Measurements from ENCODE around the gene PCDH17.

PCDH17 gene, protein sequence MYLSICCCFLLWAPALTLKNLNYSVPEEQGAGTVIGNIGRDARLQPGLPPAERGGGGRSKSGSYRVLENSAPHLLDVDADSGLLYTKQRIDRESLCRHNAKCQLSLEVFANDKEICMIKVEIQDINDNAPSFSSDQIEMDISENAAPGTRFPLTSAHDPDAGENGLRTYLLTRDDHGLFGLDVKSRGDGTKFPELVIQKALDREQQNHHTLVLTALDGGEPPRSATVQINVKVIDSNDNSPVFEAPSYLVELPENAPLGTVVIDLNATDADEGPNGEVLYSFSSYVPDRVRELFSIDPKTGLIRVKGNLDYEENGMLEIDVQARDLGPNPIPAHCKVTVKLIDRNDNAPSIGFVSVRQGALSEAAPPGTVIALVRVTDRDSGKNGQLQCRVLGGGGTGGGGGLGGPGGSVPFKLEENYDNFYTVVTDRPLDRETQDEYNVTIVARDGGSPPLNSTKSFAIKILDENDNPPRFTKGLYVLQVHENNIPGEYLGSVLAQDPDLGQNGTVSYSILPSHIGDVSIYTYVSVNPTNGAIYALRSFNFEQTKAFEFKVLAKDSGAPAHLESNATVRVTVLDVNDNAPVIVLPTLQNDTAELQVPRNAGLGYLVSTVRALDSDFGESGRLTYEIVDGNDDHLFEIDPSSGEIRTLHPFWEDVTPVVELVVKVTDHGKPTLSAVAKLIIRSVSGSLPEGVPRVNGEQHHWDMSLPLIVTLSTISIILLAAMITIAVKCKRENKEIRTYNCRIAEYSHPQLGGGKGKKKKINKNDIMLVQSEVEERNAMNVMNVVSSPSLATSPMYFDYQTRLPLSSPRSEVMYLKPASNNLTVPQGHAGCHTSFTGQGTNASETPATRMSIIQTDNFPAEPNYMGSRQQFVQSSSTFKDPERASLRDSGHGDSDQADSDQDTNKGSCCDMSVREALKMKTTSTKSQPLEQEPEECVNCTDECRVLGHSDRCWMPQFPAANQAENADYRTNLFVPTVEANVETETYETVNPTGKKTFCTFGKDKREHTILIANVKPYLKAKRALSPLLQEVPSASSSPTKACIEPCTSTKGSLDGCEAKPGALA (N-terminal part only)

DNA sequence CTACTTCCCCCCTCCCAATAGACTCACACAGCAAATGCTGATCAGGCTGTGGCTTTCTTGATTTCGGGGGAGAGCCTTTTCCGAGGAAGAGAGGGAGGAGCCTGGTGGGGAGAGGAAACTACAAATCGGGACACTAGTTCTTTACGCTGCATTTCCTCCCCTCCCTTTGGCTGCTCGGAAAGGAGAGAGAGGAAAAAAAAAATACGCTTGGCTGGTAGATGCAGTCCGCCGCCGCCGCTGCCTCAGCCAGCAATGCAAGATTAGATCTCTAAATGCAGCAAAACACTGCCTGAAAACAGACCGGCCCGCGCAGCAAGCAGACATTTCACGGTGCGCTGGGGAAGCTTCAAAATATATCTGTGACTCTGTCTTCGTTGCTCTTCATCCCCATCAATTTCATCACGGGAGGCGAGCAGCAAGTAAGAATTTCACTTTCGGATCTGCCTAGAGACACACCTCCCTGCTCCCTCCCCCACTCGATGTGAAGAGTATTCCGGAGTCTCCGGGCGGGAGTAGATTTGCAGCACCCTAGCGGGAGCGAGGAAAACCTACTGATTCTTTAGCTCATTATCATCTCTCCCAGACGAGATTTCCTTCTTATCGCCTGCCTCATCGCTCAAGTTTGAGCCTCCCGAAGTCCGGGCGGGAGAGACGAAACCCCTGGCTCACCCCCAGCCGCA lies at the start of gene PCDH17:
PCDH17 (plus strand) TSS at position 149 of the 680 bp plus-strand sequence. CDS start 803 bp downstream, outside the sequence.
- DNase-seq: no peak

- DNase-seq: no peak
Observed at GRCh38 chr13:57582032-57582431, 49.5 kb upstream of the PCDH17 start.

GRCh38 chr13:57583529-57583928 lies 48.0 kb upstream of the PCDH17 start:
- DNase-seq: no peak

DNA sequence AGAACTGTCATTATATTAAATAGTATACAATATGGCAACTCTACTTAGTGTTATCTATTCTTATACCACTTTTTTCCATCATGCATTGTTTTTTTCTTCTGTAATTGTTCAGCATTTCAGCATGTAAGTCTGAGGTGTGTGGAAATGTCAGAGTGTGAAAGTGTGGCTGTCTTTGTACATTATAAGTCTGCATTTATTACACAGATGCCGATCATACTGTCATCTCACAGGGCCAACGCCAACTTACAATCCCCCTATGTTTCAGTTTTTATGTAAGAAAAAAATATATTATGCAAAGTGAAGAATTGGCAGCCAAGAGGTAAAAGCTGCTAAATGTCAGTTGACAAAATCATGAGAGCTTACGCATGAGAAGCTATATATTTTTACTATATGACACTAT lies 42.9 kb upstream of the PCDH17 start:
- no peak for DNase-seq

DNA sequence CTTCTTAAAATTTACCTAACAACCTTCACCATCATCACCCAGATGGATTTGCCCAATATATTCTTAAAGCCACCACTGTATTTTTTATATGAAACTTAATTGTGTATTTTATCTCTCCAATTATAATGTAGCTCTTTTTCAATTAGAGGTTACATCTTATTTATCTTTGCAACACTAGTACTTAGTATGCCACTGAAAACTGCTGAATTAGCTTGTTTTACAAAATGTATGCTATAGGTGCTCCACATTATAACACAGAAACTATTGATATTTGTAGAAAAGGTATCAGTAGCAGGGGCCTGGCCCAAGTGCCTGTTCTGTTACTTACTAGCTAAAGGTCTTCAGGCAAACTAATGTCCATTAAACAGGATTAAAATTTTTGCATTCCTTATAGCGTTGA lies 35.8 kb upstream of the PCDH17 start:
- DNase-seq: no peak

DNA sequence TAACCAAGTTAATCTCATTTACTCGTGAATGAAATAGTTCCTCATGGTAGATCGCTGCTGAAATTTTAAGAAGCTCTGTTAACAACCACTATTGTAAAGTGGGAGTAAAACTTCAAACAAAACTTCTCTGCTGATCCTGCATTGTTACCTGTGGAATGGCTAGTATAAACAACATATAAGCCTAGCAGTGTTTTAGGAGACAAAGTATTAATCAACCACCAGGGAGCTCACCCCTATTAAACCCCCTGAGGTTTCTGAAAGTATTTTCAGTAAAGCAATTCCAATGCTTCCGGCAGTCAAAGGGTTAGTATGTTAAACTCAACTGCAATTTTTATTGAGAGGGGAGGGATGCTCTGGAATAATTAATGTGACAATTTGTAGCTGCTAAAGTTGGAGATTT lies 30.0 kb upstream of the PCDH17 start:
- DNase-seq: no peak

DNA sequence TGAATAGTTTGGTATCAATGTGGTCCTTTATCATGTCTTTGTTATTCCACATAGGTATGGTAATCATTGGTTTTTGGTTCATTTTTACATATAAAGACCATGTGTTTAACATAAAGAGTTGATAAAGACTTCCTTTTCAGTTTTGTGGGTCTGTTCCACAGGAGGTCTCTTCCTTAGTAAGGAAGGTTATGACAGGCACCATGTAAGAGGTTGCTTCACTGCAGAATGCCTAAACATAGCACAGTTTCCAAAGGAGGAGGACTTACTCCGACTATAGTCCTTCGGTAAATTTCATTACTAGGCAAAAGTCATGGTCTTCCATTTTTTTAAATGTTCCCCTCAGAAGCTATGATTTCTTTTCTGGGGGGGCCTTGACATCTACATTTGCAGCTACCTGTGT lies 27.1 kb upstream of the PCDH17 start:
- no peak for DNase-seq

DNA sequence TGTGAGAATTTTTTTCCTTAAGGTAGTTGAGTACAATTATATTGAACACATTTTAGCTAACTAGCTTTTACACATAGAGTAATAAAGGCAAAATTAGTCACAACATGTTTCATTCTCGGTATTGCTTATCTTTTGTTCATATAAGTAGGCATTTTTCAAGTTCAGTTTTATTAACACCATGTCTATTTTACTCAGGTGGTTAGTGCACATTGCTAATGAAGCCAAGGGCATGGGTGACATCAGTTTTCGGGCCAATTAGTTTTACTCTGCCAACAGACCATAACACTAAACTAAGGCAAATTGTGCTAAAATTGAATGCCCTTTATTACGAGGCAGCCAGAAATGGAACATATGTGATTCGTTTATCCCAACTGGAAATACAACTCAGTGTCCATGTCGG lies 19.6 kb upstream of the PCDH17 start:
- DNase-seq: no peak

DNA sequence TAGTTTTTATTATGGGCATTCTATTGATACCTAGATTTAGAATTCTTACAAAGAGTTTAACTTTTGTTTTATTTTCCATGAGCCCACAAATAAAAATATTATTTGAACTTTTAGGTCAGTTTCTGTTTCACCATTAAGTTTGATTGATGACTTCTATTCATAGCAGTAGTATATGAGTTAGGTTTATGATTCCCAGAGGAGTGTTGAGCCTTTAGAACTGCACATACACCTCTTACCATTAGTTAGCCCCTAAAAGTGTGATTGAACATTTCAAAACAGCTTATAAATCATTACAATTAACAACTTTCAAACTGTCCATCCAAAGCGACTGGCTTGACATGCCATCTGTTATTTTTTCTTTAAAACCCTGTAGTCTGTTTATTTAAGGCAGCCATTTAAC lies 19.0 kb upstream of the PCDH17 start:
- no peak for DNase-seq

DNA sequence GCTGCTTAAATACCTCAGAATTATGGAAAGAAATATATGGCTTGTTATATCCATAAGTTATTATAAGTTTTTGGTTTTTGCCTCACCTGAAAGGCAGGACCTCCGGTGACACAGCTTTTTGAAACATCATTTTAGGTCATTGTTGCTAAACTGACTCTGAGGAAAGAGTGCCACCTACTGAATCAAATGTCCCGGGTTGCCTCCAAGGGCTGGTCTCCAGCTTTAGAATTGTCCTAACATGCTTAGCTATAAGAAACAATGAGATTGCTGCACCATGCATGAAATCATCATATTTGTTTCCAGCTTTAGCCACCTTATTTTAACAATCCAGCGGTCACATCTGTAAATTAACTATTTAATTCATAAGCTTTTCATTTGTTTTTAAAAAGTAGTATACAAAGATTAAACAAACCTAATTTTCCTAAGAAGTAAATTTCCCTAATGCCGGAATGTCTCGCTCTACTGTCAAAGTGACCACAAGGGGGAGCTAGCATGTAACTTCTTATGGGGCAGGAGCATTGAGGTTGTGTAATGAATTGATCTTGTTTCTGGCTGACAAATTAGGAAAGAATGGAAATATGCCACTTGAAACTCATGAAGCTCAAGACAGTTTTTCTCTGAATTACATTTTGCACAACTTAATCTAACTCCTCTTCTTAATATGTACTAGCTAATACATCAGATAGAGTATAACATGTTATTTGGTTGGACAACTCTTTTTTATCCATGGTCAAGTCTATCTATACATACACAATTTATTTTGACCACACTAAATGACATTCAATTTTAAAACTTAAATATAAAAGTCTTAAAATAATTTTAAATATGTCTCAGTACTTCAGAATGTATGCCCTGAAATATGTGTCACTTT lies 6.7 kb upstream of the PCDH17 start:
- no peak for DNase-seq

- DNase-seq: no peak
Observed at GRCh38 chr13:57627663-57628062, 3.9 kb upstream of the PCDH17 start.

DNA sequence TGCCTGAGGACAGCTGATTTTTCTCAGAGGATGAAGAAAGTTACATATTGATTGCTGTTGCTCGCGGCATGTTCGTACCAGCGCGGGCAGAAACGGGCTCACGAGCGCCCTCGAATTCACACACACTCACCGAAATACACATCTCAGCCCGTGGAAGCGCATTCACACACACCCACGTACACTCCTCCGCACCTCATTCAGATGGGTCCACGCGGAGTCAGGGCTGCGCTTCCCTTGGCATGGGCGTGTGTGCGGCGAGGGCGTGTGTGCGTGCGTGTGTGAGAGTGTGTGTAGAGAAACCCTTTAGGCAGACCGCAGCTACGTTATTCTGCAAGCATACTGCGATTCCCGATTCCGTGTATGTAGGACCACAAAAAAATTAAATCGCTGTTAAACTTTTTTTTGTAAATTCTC lies 2.1 kb upstream of the PCDH17 start:
- no peak for DNase-seq

- DNase-seq: peak; percentile 10
Observed at GRCh38 chr13:57629821-57630235, 1.7 kb upstream of the PCDH17 start.

GRCh38 chr13:57630661-57631595 lies 616 bp upstream of the PCDH17 start:
- no peak for DNase-seq

DNA sequence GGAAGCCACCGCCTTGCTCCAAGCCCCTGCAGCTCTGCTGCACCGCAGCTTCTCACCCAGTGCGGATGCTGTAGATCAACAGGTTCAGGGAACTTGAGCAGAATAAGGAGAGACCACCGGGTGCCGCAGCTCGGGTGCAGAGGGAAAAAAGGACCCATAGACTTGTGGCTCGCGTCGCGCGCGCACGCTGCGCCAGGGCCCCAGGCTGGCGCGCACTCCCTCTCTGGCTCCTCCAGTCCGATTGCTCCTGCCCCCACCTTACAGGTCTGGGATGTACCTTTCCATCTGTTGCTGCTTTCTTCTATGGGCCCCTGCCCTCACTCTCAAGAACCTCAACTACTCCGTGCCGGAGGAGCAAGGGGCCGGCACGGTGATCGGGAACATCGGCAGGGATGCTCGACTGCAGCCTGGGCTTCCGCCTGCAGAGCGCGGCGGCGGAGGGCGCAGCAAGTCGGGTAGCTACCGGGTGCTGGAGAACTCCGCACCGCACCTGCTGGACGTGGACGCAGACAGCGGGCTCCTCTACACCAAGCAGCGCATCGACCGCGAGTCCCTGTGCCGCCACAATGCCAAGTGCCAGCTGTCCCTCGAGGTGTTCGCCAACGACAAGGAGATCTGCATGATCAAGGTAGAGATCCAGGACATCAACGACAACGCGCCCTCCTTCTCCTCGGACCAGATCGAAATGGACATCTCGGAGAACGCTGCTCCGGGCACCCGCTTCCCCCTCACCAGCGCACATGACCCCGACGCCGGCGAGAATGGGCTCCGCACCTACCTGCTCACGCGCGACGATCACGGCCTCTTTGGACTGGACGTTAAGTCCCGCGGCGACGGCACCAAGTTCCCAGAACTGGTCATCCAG lies 964 bp downstream of the PCDH17 start:
- no peak for DNase-seq

DNA sequence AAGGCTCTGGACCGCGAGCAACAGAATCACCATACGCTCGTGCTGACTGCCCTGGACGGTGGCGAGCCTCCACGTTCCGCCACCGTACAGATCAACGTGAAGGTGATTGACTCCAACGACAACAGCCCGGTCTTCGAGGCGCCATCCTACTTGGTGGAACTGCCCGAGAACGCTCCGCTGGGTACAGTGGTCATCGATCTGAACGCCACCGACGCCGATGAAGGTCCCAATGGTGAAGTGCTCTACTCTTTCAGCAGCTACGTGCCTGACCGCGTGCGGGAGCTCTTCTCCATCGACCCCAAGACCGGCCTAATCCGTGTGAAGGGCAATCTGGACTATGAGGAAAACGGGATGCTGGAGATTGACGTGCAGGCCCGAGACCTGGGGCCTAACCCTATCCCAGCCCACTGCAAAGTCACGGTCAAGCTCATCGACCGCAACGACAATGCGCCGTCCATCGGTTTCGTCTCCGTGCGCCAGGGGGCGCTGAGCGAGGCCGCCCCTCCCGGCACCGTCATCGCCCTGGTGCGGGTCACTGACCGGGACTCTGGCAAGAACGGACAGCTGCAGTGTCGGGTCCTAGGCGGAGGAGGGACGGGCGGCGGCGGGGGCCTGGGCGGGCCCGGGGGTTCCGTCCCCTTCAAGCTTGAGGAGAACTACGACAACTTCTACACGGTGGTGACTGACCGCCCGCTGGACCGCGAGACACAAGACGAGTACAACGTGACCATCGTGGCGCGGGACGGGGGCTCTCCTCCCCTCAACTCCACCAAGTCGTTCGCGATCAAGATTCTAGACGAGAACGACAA lies 1.8 kb downstream of the PCDH17 start:
- no peak for DNase-seq

GRCh38 chr13:57633950-57634838 lies 2.6 kb downstream of the PCDH17 start:
- DNase-seq: no peak

- no peak for DNase-seq
Observed at GRCh38 chr13:57634839-57635165, 3.3 kb downstream of the PCDH17 start.
